Activated CD8-positive, alpha-beta memory T cell treated with anti-CD3 and anti-CD28 coated beads for 24 hours (primary cell): ENCODE measurements around the gene RRM1.
"Not testable (repeated sequence)": the region's sequence is repeated elsewhere in the genome, so short reads cannot be mapped to it uniquely, and the experiment has no call there.

Experiments
- DNase-seq: peaks from one replicate; pipeline ENCODE4 v3.0.0-alpha.2; 2020

The RRM1 gene

DNA sequence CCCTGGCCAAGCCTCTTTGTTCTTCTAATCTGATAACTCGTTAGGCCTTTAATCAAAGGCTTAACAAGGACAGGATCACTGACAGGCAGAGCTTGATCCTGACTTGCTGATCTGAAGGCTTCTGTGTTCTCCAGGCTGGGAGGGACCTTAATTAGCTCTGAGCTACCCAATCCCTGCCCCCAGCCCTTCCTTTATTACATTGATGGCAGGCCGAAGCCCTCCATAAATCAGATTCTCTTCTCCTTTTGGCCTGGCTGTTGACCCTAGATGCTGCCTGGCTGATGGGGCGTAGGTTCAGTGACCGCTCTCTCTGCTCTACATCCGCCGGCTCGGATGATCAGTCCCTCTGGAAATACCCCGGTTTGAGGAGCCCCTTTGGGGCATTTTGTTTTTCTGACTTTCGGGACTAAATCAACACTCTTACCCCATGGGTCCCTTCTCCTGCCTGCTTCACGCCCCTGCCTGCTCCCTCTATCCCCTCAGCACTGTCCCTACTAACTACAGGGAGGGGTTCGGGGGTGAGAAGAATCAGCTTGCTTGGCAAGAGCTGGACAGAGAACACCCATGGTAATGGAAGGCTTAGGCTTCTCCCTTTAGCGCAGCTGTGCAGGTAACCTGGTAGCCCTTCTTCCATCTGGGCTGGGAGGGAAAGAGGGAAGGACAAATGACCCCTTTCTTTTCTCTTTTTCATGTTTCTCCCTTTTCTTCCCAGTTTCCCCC lies 10.0 kb upstream of the RRM1 start:
- no peak for DNase-seq

DNA sequence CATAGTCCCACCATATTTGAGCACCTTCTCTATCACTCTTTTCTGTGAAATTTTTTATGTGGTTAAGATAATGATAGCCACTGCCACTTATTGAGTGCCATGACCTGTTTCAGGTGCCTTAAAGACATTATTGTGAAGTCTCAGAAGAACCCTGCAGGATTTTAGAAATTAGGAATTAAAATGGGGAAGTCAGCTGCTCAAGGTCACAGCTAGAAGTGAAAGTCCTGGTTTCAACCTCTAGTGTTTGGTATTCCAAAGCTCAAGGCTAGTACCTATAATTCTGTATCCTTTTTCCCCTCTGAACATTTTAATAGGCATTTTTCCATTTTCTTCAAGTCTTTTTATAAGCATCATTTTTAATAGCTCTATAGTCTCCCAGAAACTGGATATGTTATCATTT lies 9.0 kb upstream of the RRM1 start:
- DNase-seq, result no peak

DNA sequence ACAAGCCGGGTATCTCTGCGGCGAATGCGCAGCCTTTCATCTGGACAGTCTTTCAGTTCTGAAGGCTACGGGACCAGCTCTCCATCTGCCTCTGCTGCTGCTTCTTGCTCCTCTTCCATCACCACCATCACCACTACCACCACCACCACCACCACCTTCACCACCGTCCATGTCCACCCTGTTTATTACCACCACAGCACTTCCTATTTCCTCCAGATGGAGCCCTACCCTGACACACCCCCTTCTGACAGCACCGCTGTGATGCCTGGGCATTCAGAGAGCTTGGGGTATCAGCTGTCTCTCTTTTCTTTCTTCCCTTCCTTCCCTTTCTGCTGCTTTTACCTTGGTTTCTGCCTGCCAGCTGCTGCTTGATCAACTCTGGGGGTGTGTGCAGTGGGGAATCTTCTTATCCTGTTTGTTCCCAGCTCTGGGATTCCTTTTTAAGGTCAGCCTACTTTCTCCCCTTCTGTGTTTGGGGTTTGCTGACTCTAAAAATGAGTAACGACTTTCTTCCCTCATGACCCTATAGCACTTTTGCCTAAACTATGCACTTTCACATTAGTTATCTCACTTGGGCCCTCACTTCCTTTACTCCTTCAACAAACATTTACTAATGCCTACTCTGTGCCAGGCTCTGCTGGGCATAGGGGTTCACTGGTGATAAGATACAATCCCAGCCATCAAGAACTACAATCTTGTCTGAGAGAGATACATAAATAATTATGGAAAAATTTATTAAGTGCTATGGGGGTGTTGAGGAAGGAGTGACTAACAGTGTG lies 7.8 kb upstream of the RRM1 start:
- no peak for DNase-seq

DNA sequence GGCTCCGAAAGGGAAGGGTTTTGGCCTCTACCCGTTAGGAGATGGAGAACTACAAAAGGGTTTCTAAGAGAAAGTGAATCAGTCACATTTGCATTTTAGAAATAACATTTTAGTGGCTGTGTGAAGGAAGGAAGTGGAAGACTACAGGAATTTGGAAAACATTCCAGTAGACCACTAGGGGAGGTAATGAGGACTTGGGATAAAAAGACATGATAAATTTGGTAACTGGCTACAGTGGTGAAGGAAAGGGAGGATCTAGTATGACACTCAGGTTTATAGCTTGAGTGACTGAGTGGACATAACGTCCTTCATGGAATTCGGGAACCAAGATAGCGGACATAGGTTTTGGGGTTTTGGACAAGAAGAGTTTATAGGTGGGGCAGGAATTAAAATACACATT lies 7.0 kb upstream of the RRM1 start:
- DNase-seq, result no peak

DNA sequence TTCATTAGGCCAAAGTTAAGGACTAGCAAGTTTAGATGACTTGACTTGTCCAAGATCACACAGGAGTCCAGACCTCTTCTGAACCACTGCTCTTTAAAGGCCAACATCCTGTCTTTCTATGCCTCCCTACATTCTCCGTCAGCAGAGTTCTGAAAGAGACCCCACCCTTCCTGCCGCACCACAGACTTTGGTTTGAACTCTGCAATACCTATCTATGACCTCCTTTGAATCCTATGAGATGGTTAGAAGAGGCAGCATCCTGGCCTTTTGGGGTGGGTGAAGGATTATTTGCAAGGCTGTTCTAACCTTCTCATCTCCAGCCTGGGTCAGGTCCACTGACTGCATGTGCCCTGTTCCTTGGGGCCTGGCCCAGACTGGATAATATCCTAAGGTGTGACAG lies 4.3 kb upstream of the RRM1 start:
- no peak for DNase-seq

DNA sequence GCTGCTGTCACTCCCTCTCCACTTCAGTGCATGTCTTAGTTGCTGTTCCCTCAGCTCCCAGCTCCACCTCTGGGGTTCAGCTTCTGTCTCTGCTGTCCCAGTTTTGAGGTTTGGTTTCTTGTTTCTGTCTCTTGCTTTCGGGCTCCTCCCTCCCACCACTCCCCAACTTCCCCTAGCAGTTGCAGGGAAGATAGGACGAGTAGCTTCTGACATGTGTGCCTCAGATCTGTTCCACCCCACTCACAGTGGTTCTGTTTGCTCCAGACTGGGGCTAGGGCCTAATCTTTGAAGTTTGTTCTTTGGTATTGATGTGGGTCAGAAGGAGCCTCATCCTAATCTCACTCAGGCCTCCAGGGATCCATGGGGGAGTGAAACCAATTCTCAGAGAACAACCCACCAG lies 2.6 kb upstream of the RRM1 start:
- no peak for DNase-seq

DNA sequence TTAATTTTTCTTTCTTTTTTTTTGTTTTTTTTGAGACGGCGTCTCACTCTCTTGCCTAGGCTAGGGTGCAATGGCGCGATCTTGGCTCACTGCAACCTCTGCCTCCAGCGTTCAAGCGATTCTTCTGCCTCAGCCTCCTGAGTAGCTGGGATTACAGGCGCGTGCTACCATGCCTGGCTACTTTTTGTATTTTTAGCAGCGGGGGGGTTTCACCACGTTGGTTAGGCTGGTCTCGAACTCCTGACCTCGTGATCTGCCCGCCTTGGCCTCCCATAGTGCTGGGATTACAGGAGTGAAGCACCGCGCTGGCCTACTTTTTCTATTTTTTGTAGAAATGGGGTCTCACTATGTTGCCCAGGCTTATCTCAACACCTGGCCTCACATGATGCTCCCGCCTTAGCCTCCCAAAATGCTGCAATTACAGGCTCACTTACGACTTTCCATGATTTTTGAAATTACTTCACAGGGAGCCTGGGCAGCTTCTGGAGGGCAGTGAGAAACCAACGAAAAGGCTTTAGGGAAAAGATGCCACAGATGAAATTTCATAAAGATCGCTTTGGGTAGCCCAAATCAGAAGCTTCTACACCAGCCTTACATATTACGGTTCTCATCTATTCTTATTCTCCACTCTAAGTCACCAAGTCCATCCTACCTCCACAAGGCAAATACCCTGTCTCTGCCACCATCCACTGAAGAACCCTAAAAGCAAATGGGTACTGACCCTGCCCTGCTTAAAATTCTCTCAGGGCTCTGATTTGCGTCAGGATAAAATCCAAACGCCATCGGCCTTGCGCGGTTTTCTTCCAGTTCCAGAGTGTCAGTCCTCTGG lies 866 bp upstream of the RRM1 start:
- no peak for DNase-seq

DNA sequence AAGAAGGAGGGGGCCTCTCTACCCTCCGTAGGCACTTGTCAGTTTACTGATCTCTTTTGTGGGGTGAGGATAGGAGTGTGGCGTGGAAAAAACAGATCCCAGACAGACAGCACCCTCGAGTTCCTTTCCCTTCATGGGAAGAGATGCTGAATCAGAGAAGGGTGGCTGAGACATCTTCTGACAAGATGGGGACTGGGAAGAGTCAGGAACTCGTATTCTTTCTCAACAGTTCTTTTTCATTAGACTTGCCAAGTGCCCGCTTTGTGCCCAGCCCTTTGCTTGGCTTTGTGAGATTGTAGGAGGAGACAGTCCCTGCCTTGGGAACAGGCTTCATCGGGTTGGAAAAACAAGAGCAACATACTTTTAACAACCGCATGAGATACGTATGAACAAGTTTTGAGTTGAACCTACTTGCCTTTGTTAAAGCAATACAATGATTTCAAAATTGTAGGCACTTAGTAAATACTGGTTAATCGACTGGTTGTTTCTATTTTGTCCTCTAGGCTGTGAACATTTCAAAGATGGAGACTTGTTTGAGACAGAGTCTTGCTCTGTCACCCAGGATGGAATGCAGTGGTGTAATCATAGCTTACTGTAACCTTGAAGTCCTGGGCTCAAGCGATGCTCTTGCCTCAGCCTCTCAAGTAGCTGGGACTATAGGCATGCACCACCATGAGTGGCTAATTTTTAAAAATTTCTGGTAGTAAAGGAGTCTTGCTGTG lies 1.1 kb downstream of the RRM1 start:
- DNase-seq, result no peak

DNA sequence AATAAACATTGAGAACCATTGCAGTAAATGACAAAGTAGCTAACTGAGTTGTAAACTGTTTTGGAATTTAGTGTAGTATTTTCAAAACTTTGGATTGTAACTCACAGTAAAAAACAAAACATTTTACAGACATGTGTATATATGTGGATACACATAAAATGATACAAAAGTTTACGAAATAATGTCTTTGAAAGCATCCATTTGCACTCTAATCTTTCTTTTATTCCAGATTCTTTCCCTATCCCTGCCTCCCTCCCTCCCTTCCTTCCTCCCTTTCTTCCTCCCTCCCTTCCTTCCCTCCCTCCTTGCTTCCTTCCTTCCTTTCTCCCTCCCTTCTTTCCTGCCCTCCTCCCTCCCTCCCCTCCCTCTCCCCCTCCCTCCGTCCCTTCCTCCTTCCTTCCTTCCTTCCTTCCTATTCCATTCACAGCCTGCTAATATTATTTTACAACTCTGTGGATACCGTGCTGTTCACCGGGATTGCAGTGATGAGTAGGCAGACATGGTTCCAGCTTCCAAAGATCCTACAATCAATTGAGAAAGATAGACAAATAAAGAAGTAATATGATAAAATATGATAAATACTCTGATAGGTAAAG lies 3.5 kb downstream of the RRM1 start:
- no peak for DNase-seq

DNA sequence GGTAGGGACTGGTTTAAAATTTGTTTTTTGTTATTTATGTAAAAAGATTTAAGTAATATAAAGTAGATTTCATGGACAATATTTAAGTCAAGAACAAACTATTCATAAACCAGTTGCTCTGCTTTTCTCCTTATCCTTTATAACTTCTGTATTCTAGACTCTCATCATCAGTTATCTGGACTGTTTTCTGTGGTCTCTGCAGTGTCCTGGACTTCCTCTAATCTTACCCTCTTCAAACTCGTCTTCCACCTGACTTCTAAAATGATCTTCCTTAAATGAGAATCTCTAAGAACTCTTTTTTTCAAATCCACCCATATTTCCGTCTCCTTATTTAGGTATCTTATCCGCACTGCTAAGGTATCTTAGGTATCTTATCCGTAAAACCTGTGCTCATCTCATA lies 8.1 kb downstream of the RRM1 start:
- no peak for DNase-seq

DNA sequence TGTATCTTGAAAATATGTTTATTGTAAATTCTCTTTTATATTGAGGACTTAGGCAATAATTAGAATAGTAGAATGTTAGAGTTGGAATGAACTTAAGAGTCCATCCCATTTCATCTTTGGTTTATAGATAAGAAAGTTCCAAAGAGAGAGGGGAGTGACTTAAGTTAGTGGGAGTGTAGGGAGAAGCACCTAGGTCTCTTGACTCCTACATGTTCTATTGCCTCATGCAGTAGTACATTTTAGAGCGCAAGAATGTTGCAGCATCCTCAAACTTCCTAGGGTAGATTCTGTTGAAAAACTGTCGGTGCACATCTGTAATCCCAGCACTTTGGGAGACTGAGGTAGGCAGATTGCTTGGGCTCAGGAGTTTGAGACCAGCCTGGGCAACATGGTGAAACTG lies 8.7 kb downstream of the RRM1 start:
- DNase-seq, result no peak

DNA sequence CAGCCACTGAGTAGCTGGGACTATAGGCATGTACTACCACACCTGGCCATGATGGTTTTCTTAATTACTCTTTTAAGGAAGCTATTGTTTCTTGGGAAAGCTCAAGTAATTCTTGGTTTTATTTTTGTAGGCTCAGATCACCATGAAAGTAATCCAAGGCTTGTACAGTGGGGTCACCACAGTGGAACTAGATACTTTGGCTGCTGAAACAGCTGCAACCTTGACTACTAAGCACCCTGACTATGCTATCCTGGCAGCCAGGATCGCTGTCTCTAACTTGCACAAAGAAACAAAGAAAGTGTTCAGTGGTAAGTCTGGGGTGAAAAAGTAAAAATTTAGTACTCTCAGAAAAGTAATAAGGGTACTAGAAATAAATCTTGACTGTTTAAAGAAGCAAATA lies 11.3 kb downstream of the RRM1 start:
- DNase-seq, result no peak

DNA sequence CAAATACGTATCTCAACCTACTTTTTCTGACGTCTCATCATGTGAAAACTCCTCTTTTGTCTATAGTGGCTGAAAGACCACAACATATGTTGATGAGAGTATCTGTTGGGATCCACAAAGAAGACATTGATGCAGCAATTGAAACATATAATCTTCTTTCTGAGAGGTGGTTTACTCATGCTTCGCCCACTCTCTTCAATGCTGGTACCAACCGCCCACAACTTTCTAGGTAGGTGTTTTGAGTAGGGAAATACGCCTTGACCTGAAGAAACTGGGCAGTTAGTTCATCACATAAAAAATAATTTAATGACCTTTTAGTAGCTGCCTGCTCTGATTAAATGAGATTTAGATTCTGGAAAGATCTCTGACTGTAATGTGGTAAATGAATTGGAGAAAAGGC lies 17.2 kb downstream of the RRM1 start:
- no peak for DNase-seq

DNA sequence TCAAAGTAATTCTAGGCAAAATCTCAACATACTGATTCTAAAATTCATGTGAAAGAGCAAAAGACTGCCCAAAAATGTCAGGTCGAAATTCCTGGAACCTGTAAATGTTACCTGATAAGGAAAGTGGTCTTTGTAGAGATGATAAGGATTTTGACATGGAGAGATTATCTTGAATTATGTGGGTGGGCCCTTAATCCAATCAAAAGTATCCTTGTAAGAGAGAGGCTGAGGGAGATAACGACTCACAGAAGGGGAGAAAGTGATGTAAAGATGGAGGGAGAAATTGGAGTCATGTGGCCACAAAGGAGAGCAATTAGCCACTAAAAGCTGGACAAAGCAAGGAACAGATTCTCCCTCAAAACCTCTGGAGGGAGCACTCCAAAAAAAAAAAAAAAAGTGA lies 20.5 kb downstream of the RRM1 start:
- no peak for DNase-seq

DNA sequence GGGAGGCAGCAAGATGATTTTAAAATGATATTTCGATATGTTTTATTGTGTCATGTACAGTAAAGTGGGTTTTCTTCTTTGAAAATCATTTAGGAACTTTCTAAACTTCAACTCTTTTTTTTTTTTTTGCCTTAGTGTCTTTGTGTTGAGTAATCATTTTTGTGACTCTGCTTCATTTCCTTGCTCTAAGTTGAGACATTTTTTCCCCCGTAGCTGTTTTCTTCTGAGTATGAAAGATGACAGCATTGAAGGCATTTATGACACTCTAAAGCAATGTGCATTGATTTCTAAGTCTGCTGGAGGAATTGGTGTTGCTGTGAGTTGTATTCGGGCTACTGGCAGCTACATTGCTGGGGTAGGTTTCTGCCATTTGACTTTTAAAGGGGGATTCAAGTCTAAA lies 23.5 kb downstream of the RRM1 start:
- DNase-seq, result no peak

DNA sequence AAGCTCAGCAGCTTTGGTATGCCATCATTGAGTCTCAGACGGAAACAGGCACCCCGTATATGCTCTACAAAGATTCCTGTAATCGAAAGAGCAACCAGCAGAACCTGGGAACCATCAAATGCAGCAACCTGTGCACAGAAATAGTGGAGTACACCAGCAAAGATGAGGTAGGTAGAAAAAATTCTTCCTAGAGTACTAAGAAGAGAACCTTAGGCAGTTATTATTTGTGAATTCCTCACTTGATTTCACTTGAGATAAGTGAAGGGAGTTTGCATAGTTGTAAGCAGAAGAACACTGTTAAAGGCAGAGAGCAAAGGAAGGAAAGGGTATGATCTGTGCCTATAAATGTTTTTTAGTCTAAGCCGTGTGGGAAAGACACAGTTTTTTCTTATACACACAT lies 28.6 kb downstream of the RRM1 start:
- no peak for DNase-seq

DNA sequence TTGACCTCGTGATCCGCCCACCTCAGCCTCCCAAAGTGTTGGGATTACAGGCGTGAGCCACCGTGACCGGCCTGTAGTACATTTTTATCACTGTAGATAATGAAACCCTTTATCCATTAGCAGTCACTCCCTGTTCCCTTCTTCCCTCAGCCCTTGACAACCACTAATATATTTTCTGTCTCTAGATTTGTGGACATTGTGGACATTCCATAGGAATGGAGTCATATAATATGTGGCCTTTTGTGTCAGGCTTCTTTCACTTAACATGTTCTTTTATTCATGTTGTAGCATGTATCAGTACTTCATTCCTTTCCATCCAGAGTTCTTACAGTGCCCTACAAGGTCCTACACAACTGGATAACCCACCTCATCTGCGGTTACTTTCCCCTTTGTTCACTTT lies 30.5 kb downstream of the RRM1 start:
- DNase-seq, result no peak

DNA sequence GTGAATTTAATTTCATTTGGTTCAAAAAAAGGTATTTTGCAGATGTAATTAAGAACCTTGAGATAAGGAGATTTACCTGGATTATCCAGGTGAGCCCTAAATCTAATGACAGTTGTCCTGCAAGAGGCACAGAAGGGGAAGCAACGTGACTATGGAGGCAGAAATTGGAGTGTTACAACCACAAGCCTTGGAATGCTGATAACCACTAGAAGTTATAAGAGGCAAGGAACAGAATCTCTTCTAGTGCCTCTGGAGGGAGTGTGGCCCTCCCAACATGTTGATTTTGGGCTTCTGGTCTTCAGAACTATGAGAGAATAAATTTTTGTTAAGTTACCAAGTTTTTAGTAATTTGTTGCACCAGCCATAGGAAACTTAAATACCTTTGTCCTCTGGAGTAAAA lies 32.8 kb downstream of the RRM1 start:
- no peak for DNase-seq

DNA sequence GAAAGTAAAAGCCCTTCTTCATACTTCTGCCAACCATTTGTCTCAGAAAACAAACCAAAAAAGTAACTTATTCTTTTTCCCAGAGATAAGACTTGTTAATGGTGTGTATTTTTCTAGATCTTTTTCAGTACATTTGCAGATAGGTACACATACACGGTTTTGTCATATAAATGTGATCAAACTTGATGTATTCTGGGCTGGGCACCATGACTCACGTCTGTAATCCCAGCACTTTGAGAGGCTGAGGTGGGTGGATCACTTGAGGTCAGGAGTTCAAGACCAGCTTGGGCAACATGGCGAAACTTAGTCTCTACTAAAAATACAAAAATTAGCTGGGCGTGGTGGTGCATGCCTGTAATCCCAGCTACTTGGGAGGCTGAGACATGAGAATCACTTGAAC lies 35.6 kb downstream of the RRM1 start:
- not testable (repeated sequence) for DNase-seq

DNA sequence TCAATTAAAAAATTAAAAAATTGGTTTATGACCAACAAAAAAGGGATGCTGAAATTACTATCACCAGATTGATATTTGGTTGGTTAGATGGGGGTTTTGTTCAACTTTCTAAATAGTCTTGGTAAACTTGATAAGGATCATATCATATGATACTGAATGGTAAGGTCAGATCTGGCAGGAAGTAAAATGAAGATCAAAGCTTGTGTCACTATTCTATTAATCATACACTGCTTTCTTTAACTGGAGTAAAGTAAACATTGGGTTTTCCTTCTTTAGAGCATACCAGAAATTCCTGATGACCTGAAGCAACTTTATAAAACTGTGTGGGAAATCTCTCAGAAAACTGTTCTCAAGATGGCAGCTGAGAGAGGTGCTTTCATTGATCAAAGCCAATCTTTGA lies 40.2 kb downstream of the RRM1 start:
- DNase-seq, result no peak

DNA sequence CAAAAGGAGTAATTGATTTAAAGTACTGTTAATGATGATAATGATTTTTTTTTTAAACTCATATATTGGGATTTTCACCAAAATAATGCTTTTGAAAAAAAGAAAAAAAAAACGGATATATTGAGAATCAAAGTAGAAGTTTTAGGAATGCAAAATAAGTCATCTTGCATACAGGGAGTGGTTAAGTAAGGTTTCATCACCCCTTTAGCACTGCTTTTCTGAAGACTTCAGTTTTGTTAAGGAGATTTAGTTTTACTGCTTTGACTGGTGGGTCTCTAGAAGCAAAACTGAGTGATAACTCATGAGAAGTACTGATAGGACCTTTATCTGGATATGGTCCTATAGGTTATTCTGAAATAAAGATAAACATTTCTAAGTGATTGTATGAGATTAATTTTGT lies 43.9 kb downstream of the RRM1 start:
- no peak for DNase-seq

DNA sequence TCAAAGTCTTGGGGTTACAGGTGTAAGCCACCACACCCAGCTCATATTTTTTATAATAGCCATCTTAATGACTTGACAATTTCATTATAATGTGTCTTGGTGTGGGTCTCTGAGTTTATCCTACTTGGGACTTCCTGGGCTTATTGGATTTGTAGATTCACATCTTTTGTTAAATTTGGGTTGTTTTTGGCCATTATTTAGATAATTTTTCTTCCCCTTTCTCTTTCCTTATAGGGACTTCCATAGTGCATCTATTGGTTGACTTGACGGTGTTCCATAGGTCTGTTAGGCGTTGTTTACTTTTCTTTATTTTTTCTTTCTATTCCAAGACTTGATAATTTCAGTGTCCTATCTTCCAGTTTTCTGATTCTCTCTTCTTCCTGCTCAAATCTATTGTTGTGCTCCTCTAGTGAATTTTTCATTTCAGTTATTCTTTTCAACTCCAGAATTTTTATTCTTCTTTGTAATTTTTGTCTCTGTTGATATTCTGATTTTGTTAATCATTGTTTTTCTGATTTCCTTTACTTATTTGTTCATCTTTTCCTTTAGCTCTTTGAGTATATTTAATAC lies 45.6 kb downstream of the RRM1 start:
- no peak for DNase-seq
